ENCODE results near the gene TECPR2.
A peak's percentile ranks its signal among the peaks of the same experiment; 100 is the strongest.
"Not testable (repeated sequence)": the region's sequence is repeated elsewhere in the genome, so short reads cannot be mapped to it uniquely, and the experiment has no call there.

Gene TECPR2

GRCh38 chr14:102511538-102511937 lies 148.8 kb downstream of the TECPR2 start:
- H3K27ac ChIP-seq (ENCODE audit: low read depth, low read length): peak overlapping the region; percentile 52

GRCh38 chr14:102512793-102513300 lies 150.1 kb downstream of the TECPR2 start:
- Histone ChIP-seq H3K4me1 (ENCODE audit: control insufficient read depth in 5 of 5, insufficient read depth in 5 of 5, low read length in 5 of 5) (peaks cover 2 to 55% (median 41%) of the 10 kb centered on the region in 5 donors), H3K36me3 (ENCODE audit: control insufficient read depth in 5 of 5, insufficient read depth in 5 of 5, low read length in 5 of 5) (peaks cover 0 to 1% (median 0%) of the 10 kb centered on the region in 5 donors), H3K9ac (ENCODE audit: low read length in 5 of 5) (no peak overlapping the region), H3K27me3 (ENCODE audit: control insufficient read depth in 5 of 5, insufficient read depth in 4 of 5, low read length in 5 of 5) (no peaks in the 10 kb centered on the region), H3K27ac (ENCODE audit: low read depth, low read length) (no peak overlapping the region), H3K4me3 (ENCODE audit: low read depth in 1 of 5, low read length in 5 of 5) (no peak overlapping the region), H3K9me3 (ENCODE audit: control insufficient read depth in 5 of 5, low read length in 5 of 5) (no peaks in the 10 kb centered on the region)

More at GRCh38 chr14:102511538-102511937, 148.8 kb downstream of the TECPR2 start:
- no peak overlapping the region for H3K4me3 ChIP-seq (ENCODE audit: low read depth in 1 of 5, low read length in 5 of 5)
- peak overlapping the region in 1 of 5 donors; percentile 79 for H3K9ac ChIP-seq (ENCODE audit: low read length in 5 of 5)
- no peaks in the 10 kb centered on the region for H3K27me3 ChIP-seq (ENCODE audit: control insufficient read depth in 5 of 5, insufficient read depth in 4 of 5, low read length in 5 of 5)
- H3K4me1 ChIP-seq (ENCODE audit: control insufficient read depth in 5 of 5, insufficient read depth in 5 of 5, low read length in 5 of 5): peaks cover 2 to 47% (median 36%) of the 10 kb centered on the region in 5 donors
- H3K36me3 ChIP-seq (ENCODE audit: control insufficient read depth in 5 of 5, insufficient read depth in 5 of 5, low read length in 5 of 5): peaks cover 0 to 13% (median 4%) of the 10 kb centered on the region in 5 donors
- no peaks in the 10 kb centered on the region for H3K9me3 ChIP-seq (ENCODE audit: control insufficient read depth in 5 of 5, low read length in 5 of 5)

- H3K9ac ChIP-seq (ENCODE audit: low read length in 5 of 5): no peak overlapping the region
- no peak overlapping the region for H3K4me3 ChIP-seq (ENCODE audit: low read depth in 1 of 5, low read length in 5 of 5)
- H3K27ac ChIP-seq (ENCODE audit: low read depth, low read length): no peak overlapping the region
- H3K9me3 ChIP-seq (ENCODE audit: control insufficient read depth in 5 of 5, low read length in 5 of 5): peaks cover 0 to under 1% (median 0%) of the 10 kb centered on the region in 5 donors
- peaks cover 2 to 42% (median 35%) of the 10 kb centered on the region in 5 donors for H3K4me1 ChIP-seq (ENCODE audit: control insufficient read depth in 5 of 5, insufficient read depth in 5 of 5, low read length in 5 of 5)
- H3K27me3 ChIP-seq (ENCODE audit: control insufficient read depth in 5 of 5, insufficient read depth in 4 of 5, low read length in 5 of 5): no peaks in the 10 kb centered on the region
- no peaks in the 10 kb centered on the region for H3K36me3 ChIP-seq (ENCODE audit: control insufficient read depth in 5 of 5, insufficient read depth in 5 of 5, low read length in 5 of 5)
Observed at GRCh38 chr14:102513899-102514772, 151.4 kb downstream of the TECPR2 start.

DNA sequence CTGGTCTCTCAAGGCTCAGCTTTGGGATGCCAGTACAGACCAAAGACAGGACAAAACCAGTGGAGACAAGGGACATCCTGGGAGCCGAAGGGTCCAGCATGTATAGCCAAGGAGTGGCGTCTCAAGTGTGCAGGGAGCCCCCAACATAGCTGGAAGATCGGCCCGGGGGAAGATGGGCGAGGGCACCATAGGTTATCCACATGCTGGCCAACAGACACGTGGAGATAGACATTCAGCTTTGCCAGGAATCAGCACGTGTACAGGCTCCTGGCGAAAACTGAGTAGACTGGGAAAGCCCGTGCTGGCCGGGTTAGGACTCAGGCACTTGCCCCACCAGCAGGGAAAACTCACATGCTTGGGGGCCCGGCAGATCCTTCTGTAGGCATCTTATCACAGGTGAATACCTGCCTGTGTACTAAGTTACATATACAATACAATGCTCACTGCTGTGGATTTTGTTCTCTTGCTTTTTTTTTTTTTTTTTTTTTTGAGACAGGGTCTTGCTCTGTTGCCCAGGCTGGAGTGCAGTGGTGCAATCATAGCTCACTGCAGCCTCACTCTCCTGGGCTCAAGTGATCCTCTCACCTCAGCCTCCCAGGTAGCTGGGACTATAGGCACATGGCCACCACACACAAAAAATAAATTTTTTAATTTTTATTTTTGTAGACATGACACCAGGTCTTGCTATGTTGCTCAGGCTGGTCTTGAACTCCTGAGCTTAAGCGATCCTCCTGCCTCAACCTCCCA lies 152.4 kb downstream of the TECPR2 start:
- no peaks in the 10 kb centered on the region for H3K36me3 ChIP-seq (ENCODE audit: control insufficient read depth in 5 of 5, insufficient read depth in 5 of 5, low read length in 5 of 5)

GRCh38 chr14:102516531-102517391 lies 154.0 kb downstream of the TECPR2 start:
- Histone ChIP-seq H3K9ac (ENCODE audit: low read length in 5 of 5) (peak overlapping the region in 4 of 5 donors; percentile 35 to 69 (median 54)), H3K36me3 (ENCODE audit: control insufficient read depth in 5 of 5, insufficient read depth in 5 of 5, low read length in 5 of 5) (no peaks in the 10 kb centered on the region), H3K4me1 (ENCODE audit: control insufficient read depth in 5 of 5, insufficient read depth in 5 of 5, low read length in 5 of 5) (peaks cover 0 to 22% (median 16%) of the 10 kb centered on the region in 5 donors), H3K9me3 (ENCODE audit: control insufficient read depth in 5 of 5, low read length in 5 of 5) (peaks cover 0 to 4% (median 0%) of the 10 kb centered on the region in 5 donors), H3K27me3 (ENCODE audit: control insufficient read depth in 5 of 5, insufficient read depth in 4 of 5, low read length in 5 of 5) (no peaks in the 10 kb centered on the region), H3K4me3 (ENCODE audit: low read depth in 1 of 5, low read length in 5 of 5) (peak overlapping the region in 4 of 5 donors; percentile 63 to 73 (median 67)), H3K27ac (ENCODE audit: low read depth, low read length) (no peak overlapping the region)

More for the DNA sequence above, 152.4 kb downstream of the TECPR2 start:
- Histone ChIP-seq H3K27me3 (ENCODE audit: control insufficient read depth in 5 of 5, insufficient read depth in 4 of 5, low read length in 5 of 5) (no peaks in the 10 kb centered on the region), H3K9ac (ENCODE audit: low read length in 5 of 5) (no peak overlapping the region), H3K27ac (ENCODE audit: low read depth, low read length) (no peak overlapping the region), H3K4me1 (ENCODE audit: control insufficient read depth in 5 of 5, insufficient read depth in 5 of 5, low read length in 5 of 5) (peaks cover 2 to 38% (median 32%) of the 10 kb centered on the region in 5 donors), H3K9me3 (ENCODE audit: control insufficient read depth in 5 of 5, low read length in 5 of 5) (peaks cover 0 to 4% (median 0%) of the 10 kb centered on the region in 5 donors), H3K4me3 (ENCODE audit: low read depth in 1 of 5, low read length in 5 of 5) (no peak overlapping the region)

GRCh38 chr14:102517392-102518062 lies 154.8 kb downstream of the TECPR2 start:
- Histone ChIP-seq H3K27ac (ENCODE audit: low read depth, low read length) (no peak overlapping the region), H3K27me3 (ENCODE audit: control insufficient read depth in 5 of 5, insufficient read depth in 4 of 5, low read length in 5 of 5) (no peaks in the 10 kb centered on the region), H3K9me3 (ENCODE audit: control insufficient read depth in 5 of 5, low read length in 5 of 5) (peaks cover 0 to 4% (median 0%) of the 10 kb centered on the region in 5 donors), H3K9ac (ENCODE audit: low read length in 5 of 5) (peak overlapping the region in 4 of 5 donors; percentile 35 to 69 (median 54)), H3K4me1 (ENCODE audit: control insufficient read depth in 5 of 5, insufficient read depth in 5 of 5, low read length in 5 of 5) (peaks cover 0 to 15% (median 10%) of the 10 kb centered on the region in 5 donors), H3K4me3 (ENCODE audit: low read depth in 1 of 5, low read length in 5 of 5) (peak overlapping the region in 4 of 5 donors; percentile 63 to 73 (median 67)), H3K36me3 (ENCODE audit: control insufficient read depth in 5 of 5, insufficient read depth in 5 of 5, low read length in 5 of 5) (no peaks in the 10 kb centered on the region)

DNA sequence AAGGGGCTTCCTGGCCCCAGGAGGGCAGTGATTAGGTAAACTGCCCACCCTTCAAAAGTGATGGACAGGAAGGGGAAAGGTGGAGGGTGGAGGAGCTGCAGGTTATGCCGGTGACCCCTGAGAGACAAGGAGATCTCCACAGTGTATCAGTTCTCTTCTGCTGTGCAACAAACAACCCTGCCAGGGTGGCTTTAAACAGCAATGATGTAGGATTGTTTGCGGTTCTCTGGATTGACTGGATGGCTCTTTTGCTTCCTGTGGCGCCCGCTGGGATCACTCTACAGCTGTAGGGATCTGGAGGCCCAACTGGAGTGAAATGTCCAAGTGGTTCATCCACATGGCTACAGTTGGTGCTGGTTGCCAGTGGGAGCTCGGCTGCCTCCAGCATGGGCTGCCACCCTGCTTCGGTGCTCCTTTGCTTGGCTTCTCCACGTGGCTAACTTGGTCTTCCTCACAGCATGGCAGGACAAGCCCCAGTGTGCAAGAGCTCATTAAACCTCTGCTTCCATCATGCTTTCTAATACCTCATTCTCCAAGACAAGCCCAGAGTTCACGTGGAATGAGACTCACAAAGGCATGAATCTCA lies 155.4 kb downstream of the TECPR2 start:
- H3K4me3 ChIP-seq (ENCODE audit: low read depth in 1 of 5, low read length in 5 of 5): no peak overlapping the region
- H3K9me3 ChIP-seq (ENCODE audit: control insufficient read depth in 5 of 5, low read length in 5 of 5): peaks cover 0 to 4% (median 0%) of the 10 kb centered on the region in 5 donors
- H3K9ac ChIP-seq (ENCODE audit: low read length in 5 of 5): no peak overlapping the region
- H3K27ac ChIP-seq (ENCODE audit: low read depth, low read length): no peak overlapping the region
- no peaks in the 10 kb centered on the region for H3K27me3 ChIP-seq (ENCODE audit: control insufficient read depth in 5 of 5, insufficient read depth in 4 of 5, low read length in 5 of 5)
- H3K4me1 ChIP-seq (ENCODE audit: control insufficient read depth in 5 of 5, insufficient read depth in 5 of 5, low read length in 5 of 5): peaks cover 0 to 12% (median 9%) of the 10 kb centered on the region in 5 donors
- H3K36me3 ChIP-seq (ENCODE audit: control insufficient read depth in 5 of 5, insufficient read depth in 5 of 5, low read length in 5 of 5): no peaks in the 10 kb centered on the region

- not testable (repeated sequence) for H3K36me3 ChIP-seq (ENCODE audit: control insufficient read depth in 5 of 5, insufficient read depth in 5 of 5, low read length in 5 of 5); H3K9me3 ChIP-seq (ENCODE audit: control insufficient read depth in 5 of 5, low read length in 5 of 5); H3K4me3 ChIP-seq (ENCODE audit: low read depth in 1 of 5, low read length in 5 of 5); H3K27me3 ChIP-seq (ENCODE audit: control insufficient read depth in 5 of 5, insufficient read depth in 4 of 5, low read length in 5 of 5); H3K27ac ChIP-seq (ENCODE audit: low read depth, low read length); H3K9ac ChIP-seq (ENCODE audit: low read length in 5 of 5)
- peaks cover 0 to 25% (median 20%) of the 10 kb centered on the region in 5 donors for H3K4me1 ChIP-seq (ENCODE audit: control insufficient read depth in 5 of 5, insufficient read depth in 5 of 5, low read length in 5 of 5)
Observed at GRCh38 chr14:102519709-102520108, 157.0 kb downstream of the TECPR2 start.
